Germinal center (tissue), 1 donor: Measurements from ENCODE around the gene TMEM156.
"Not testable (repeated sequence)": the region's sequence is repeated elsewhere in the genome, so short reads cannot be mapped to it uniquely, and the experiment has no call there.

ENCODE experiments used
- DNase-seq: peaks from one replicate; pipeline ENCODE4 v3.0.0; 2012; ENCODE audit warnings: mixed read lengths, low spot score

The TMEM156 gene

GRCh38 chr4:39043861-39044363 is 11.7 kb upstream of the TMEM156 start:
- peak; percentile 66 for DNase-seq

DNA sequence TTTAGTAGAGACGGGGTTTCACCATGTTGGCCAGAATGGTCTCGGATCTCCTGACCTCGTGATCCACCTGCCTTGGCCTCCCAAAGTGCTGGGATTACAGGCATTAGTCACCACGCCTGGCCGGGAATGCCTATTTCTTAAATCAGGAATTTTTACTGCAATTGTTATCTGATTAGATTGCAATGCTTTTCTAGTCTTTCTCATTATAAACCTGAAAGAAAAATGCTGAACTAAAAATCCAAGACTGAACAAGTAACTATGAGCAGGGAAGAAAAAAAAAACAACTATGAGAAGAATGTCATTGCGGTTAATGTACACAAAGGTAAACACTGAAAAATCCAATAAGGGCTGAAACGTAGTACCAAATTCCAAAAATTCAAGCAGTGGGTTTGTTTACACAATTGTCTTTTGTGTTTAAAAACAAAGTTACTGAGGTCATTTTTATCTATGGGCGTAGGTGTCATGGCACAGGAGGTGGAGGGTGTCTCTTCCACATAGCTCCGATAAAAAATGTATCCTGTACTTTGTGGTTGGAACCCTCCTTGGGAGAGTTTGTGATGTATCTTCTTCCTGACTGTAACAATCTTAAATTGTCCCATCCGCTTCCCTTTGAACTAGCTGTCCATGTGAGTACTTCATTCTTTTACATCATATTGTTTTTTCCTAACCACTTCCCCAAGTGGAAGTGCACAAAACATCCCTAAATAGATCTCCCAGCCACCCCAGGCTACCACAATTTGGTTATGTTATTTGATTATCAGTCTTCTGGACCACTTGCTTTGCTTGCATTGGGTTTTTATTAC is 11.1 kb upstream of the TMEM156 start:
- no peak for DNase-seq

DNA sequence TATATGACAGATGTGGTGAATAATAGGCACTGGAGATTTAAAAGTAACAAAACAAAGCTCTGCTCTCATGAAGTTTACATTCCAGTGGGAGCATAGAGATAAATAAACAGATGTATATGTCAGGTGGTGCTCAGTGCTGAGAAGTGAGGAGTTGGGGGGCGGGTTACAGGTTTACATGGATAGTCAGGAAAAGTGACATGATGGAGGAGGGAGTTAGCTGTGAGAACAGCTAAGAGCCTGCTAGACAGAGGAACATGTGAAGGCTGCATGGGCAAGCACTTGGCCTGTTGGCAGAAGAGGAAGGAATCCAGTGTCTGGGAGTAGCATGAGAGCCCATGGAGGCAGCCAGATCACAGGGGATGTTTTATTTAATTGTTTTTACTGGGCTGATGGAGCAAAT is 10.2 kb upstream of the TMEM156 start:
- DNase-seq = no peak

DNA sequence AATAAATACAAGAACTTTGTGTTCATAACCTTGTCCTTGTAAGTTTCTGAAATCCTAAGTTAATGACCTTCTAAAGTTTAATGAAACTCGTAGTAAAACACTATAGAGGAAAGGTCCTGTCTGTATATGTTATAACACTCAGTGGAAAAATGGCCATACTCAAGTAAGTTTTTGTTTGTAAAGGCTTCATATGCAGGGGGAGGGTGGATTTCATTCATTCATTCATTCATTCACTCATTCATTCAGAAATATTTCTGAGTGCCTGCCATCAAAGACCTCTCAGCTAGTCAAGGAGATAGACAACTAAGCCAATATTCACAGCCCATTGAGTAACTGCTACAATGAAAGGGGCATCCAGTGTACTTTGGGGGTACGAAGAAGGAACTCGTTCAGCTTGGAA is 6.9 kb upstream of the TMEM156 start:
- no peak for DNase-seq

DNA sequence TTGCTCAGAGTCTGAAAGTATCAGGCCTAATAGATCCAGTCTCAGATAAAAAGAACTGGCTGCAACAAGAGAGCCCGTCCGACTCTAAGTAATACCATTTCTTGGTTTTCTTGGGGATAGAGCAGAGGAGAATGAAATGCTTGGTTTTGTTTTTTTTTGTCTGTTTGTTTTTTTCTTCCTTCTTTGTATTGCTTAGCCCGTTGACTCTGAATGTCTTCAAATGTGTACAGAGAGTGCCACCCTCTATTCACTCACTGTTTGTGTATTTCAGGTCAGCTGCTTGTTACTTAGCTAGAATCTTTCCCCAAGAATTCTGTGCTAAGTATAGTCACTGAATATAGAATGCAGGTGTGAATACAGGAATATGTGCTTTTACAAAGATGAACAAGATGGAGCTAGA is 5.7 kb upstream of the TMEM156 start:
- no peak for DNase-seq

GRCh38 chr4:39037491-39037825 is 5.2 kb upstream of the TMEM156 start:
- no peak for DNase-seq

GRCh38 chr4:39036172-39036571 is 4.0 kb upstream of the TMEM156 start:
- DNase-seq = no peak

DNA sequence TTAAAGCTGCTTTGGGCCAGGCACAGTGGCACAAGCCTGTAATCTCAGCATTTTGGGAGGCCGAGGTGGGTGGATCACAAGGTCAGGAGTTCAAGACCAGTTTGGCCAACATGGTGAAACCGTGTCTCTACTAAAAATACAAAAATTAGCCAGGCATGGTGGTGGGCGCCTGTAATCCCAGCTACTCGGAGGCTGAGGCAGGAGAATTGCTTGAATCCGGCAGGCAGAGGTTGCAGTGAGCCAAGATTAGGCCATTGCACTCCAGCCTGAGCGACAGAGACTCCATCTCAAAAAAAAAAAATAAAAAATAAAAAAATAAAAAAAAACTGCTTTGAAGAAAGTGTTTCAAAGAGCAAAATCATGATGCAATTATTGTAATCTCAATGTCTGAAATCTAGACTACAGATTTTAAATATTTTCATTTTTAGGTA is 604 bp downstream of the TMEM156 start:
- not testable (repeated sequence) for DNase-seq

DNA sequence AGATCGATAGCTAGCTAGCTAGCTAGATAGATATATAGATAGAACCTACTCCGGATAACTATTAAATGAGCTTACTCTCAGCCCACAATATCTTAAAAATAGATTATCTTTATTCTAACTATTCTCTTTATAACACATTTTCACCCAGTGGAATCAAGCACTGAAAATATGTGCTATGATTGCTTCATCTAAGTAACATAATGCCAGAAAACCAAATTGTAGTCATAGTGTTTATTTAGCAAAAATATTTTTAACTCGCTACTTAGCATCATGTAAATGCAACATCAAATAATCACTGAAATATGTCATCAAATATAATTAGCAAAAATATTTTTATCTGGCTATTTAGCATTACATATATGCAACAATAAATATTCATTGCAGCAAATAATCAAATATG is 1.5 kb downstream of the TMEM156 start:
- DNase-seq = no peak

DNA sequence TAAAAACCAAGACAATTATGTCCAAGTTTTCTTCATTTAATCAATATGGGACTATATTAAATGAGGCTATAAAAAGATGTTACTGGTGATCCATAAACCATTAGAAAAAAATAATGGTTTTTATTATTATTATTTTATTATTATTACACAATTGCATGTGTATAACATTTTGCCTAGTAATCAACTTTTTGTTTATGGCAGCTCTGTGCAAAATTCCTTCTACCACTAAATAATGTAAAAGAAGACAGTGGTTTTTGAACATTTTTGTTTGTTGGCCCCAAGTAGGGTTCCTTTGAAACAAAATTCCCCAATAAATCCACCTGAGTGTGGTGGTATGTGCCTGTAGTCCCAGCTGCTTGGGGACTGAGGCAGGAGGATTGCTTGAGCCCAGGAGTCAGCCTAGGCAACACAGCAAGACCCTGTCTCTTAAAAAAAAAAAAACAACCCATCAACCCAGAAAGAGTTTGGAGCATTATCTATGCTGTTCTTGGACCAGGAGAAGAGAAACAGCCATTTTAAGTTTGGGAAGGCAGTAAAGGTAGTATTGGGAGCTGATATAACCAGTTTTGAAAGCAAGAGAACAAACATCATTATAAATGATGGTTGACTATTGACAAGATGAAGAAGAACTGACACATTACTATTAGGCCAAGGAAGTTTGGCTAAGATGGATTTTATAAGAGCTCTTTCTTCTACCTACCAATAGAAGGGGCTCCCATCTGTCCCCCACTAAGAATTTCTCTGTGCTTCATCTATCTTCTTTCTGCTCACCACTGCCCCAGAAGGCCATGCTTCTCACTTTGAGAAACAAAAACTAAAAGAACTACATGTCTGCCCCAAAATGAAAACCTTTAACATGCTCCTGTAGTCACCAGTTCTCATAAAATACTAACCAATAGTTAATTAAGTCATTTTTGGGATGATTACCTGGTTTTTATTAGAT is 2.2 kb downstream of the TMEM156 start:
- peak; percentile 20 for DNase-seq

- DNase-seq = no peak
These were observed 6.1 kb downstream of the TMEM156 start for GRCh38 chr4:39026096-39026495.

DNA sequence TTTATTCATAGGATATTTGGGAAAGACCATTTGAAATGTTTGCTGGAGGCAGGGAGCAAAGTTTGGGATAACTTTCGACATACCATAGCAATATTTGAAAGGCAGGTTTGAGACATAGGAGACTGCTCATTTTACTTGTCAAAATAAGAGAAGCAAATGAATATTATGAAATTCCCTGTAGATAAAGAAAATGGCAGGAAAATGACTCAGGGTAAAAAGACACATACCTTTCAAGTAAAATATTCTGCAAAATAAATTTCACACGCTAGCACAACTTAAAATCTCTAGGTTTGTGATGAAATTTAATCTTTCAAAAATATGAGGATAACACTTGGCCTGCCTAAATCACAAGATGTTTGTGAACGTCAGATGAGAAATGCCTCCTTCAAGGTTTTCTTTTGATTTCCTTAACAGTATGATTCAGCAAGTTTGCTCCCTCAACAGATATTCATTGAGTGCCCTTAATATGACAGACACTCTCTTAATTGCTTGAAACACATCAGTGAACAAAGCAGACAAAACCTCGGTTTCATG is 6.6 kb downstream of the TMEM156 start:
- DNase-seq = no peak

- no peak for DNase-seq
These were observed 7.8 kb downstream of the TMEM156 start for GRCh38 chr4:39024311-39024865.

- DNase-seq = no peak
These were observed 9.2 kb downstream of the TMEM156 start for GRCh38 chr4:39023059-39023458.

DNA sequence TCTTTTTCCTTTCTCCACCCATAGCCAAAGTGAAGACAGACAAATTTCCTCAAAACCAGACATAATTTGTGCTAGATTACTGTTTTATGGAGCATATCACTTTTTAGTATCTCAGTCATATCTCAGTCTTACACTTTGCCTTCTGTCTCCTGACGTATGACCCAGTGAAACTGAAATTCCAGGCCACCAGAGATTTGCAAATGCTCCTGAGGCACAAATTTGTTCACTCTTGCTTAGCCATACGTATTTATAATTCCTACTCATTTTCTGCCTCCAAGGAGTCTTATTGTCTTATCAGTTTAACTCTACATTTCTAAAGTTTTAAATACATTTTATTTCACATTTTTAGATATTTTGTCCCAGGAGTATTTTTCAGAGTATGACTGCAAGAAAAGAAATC is 10.0 kb downstream of the TMEM156 start:
- DNase-seq = no peak

- DNase-seq = no peak
These were observed 10.6 kb downstream of the TMEM156 start for GRCh38 chr4:39021631-39022030.

DNA sequence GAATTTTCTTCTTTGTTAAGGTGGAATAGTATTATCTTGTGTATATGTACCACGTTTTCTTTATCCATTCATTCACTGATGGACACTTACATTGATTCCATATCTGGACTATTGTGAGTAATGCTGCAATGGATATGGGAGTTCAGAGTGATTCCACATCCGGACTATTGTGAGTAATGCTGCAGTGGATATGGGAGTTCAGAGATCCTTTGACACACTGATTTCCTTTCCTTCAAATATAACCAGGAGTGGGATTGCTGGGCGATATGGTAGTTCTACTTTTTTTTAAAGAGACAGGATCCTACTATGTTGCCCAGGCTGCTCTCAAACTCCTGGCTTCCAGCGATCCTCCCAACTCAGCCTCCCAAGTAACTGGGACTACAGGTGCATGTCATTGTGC is 12.1 kb downstream of the TMEM156 start:
- no peak for DNase-seq

DNA sequence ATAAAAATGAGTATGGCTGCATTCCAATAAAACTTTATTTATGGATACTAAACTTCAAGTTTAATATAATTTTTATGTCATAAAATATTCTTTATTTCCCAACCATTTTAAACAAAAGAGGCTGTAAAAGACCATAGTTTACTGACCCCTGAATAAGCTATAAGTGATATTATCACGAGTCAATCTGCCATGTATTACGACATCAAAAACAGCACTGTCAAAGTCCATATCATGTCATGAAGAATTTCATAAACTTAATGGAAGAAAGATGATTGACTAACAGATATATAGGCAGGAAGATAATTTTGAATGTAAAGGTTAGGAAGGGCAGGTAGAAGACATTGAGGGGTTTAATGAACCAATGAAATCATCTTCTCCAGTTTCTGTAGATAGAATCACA is 18.2 kb downstream of the TMEM156 start:
- DNase-seq = no peak

- no peak for DNase-seq
These were observed 27.5 kb downstream of the TMEM156 start for GRCh38 chr4:39004758-39005157.

GRCh38 chr4:39002058-39002457 is 30.2 kb downstream of the TMEM156 start:
- not testable (repeated sequence) for DNase-seq

DNA sequence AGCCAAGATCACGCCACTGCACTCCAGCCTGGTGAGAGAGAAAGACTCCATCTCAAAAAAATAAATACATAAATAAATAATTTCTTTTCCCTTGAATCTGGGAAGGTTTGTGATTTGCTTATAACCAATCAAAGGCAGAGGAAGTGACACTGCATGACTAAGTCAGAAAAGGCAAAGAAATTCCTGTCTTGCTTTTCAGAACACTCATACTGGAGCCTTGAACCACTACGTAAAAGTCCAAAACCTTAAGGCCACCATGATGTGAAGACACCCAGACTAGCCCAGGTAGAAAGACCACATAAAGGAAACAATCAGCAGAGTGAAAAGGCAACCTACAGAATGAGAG is 36.6 kb downstream of the TMEM156 start:
- DNase-seq = no peak

DNA sequence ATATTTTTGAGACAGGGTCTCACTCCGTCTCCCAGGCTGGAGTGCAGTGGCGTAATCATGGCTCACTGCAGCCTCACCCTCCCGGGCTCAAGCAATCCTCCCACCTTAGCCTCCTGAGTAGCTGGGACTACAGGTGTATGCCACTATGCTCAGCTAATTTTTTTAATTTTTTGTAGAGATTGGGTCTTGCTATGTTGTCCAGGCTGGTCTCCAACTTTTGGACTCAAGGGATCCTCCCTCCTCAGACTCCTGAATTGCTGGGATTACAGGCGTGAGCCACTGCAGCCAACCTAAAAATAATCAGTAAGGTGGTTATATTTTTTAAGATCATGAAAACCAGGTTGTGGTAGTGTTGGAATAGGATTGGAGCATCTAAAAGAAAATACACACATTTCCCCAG is 38.1 kb downstream of the TMEM156 start:
- DNase-seq = no peak

DNA sequence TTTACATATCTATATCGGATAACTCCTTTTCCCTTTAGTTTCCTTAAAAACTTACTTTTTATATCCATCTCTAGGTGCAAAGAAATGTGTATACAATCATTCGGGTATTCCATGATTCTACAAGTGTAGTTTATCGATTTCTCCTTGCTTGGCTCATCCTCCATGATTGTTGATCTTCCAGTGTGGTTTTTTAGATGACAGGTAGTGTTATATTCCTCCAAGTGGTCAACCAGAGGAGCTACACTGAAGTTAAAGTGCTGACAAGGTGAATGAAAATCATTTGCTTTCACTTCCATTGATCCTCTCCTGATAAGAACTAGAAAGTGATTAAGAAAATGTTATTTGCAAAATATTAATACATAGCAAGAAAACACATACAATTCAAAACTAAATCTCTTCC is 38.5 kb downstream of the TMEM156 start:
- no peak for DNase-seq
